Spleen (tissue), 11 donors: Measurements from ENCODE around the gene POU2F3. TPM values are rescaled to one million over a fixed set of nuclear protein-coding genes. Genes with fewer than 3 reads are reported as not detected.

Experiments
- DNase-seq: peaks from one replicate; pipeline ENCODE4 v3.0.0-alpha.2; 2020
- H3K27ac ChIP-seq, 8 donors: fragments of 200-600 bp; sonication (generic) in 7 of 8; 1 replicate in 4 of 8; 2 replicates in 4 of 8; pipeline versions ENCODE4 v1.5.0 to v1.8.0; 2016 to 2021; ENCODE audit warnings: inconsistent platforms in 4 of 8, mild to moderate bottlenecking in 4 of 8, moderate library complexity in 1 of 8
- H3K27me3 ChIP-seq, 7 donors: fragments of 200-600 bp; sonication (generic) in 6 of 7; replicated peaks in 1 of 7; 1 replicate in 4 of 7; 2 replicates in 3 of 7; pipeline versions ENCODE4 v1.5.0 to v1.8.0; 2016 to 2021; ENCODE audit warnings: inconsistent platforms in 3 of 7, mild to moderate bottlenecking in 1 of 7
- H3K36me3 ChIP-seq, 6 donors: fragments of 200-600 bp; sonication (generic) in 5 of 6; 1 replicate in 4 of 6; 2 replicates in 2 of 6; pipeline versions ENCODE4 v1.5.0 to v1.8.0; 2016 to 2021; ENCODE audit warnings: inconsistent platforms in 2 of 6
- H3K4me1 ChIP-seq, 6 donors: fragments of 200-600 bp; sonication (generic) in 5 of 6; 1 replicate in 3 of 6; 2 replicates in 3 of 6; pipeline versions ENCODE4 v1.5.0 to v1.8.0; 2016 to 2021; ENCODE audit warnings: inconsistent platforms in 3 of 6
- H3K4me3 ChIP-seq, 8 donors: fragments of 200-600 bp; sonication (generic) in 7 of 8; 1 replicate in 4 of 8; 2 replicates in 4 of 8; pipeline versions ENCODE4 v1.5.0 to v1.8.0; 2016 to 2021; ENCODE audit warnings: inconsistent platforms in 4 of 8, mild to moderate bottlenecking in 4 of 8, moderate library complexity in 2 of 8
- H3K9me3 ChIP-seq, 8 donors: fragments of 200-600 bp; sonication (generic) in 7 of 8; 1 replicate in 4 of 8; 2 replicates in 4 of 8; pipeline versions ENCODE4 v1.5.0 to v1.8.0; 2016 to 2021; ENCODE audit warnings: inconsistent platforms in 4 of 8
- CTCF ChIP-seq, 11 experiments: fragments of 200-600 bp in 7 of 11; fragments of 450-650 bp in 4 of 11; sonication (generic) in 4 of 11; IDR thresholded peaks in 8 of 11; conservative IDR thresholded peaks in 3 of 11; 1 replicate in 7 of 11; 2 replicates in 4 of 11; pipeline versions ENCODE4 v1.4.0 to v1.8.0; 2016 to 2021; ENCODE audit warnings: antibody characterized with exemption in 11 of 11, inconsistent platforms in 4 of 11, mild to moderate bottlenecking in 1 of 11
- POLR2A ChIP-seq, 3 donors: fragments of 450-650 bp; IDR thresholded peaks; one replicate each; pipeline ENCODE4 v1.5.1; 2017; ENCODE audit warnings: antibody characterized with exemption in 3 of 3, mild to moderate bottlenecking in 1 of 3
- POLR2AphosphoS5 ChIP-seq, 3 donors: sonication (generic); formaldehyde crosslinking; IDR thresholded peaks; one replicate each; pipeline ENCODE4 v1.5.1; 2017; ENCODE audit warnings: antibody characterized with exemption in 3 of 3
- WGBS, 5 donors: extraction: QIAGEN DNeasy Blood & Tissue Kit in 3 of 5; methylation state at CpG; one replicate each; pipeline versions ENCODE4 v1.1.5 to v1.1.7; 2013 to 2018; 5-methylcytosine and 5-hydroxymethylcytosine counted together
- intact Hi-C: fragments of 100-400 bp; cut with DNase I; formaldehyde crosslinking; loops from one replicate; pipeline ENCODE4 v1.15.0; 2023; ENCODE audit warnings: low total_unique reads
- polyA plus RNA-seq, 3 donors: library from polyadenylated mRNA; stranded (reverse); fragments of 200-250 nt; gene quantifications; one replicate each; pipeline ENCODE4 v1.2.1, GENCODE V29; 2013
- total RNA-seq, 7 donors: library from RNA; depleted of rRNA in 3 of 7; stranded (reverse); fragments of >200 nt in 3 of 7; fragmentation: NEBNext Ultra II Directional in 4 of 7; extraction: Animal tissue kit (Norgen Biotek cat#: 25700) in 4 of 7; gene quantifications; one replicate each; pipeline versions ENCODE4 v1.1.0 to v1.2.1, GENCODE V29; 2016 to 2021
- donor health status: healthy with polysubstance abuse.
- donor health status: DM: no; HTN: no; CAD: no; lungs with moderate emphysema.
- donor health status: DM: no; HTN: no; CAD: no.
- donor health status: Bipolar disorder and iron deficiency.
- donor health status: healthy.
- donor health status: DM: no; HTN: no; CAD: no.
- donor health status: DM: yes; HTN: yes; CAD: no.

POU2F3 gene
- total and polyA plus RNA-seq, 10 donors: 0.04 to 0.27 (median 0.19) TPM; not detected in 4

GRCh38 chr11:120227228-120227852 is 12.6 kb upstream of the POU2F3 start:
- peaks cover 0 to 7% (median 0%) of the 10 kb centered on the region in 7 donors for H3K27me3 ChIP-seq
- 73 to 85% (median 79%) methylated on average over 5 of the region's 5 CpGs for WGBS, 5 donors
- H3K4me1 ChIP-seq: peaks cover 14 to 58% (median 43%) of the 10 kb centered on the region in 6 donors
- H3K4me3 ChIP-seq: no peak overlapping the region
- H3K27ac ChIP-seq: peak overlapping the region in 5 of 8 donors; percentile 44 to 79 (median 73)
- H3K36me3 ChIP-seq: peaks cover 0 to 36% (median 0%) of the 10 kb centered on the region in 6 donors
- TF ChIP-seq POLR2AphosphoS5 (IDR thresholded peaks at IDR 0.05) (no peak), POLR2A (IDR thresholded peaks at IDR 0.05) (no peak), CTCF (IDR thresholded peaks at IDR 0.05 in 8 of 11, conservative IDR thresholded peaks at IDR 0.05 in 3 of 11) (no peak)
- no peak for DNase-seq
- intact Hi-C loops: no loop called here
- no peaks in the 10 kb centered on the region for H3K9me3 ChIP-seq

- WGBS, 5 donors: 82 to 96% (median 84%) methylated on average over 7 to 16 of the region's 16 CpGs
- Histone ChIP-seq H3K4me3 (no peak overlapping the region), H3K27ac (peak overlapping the region in 1 of 8 donors; percentile 9), H3K9me3 (no peaks in the 10 kb centered on the region), H3K36me3 (peaks cover 0 to 36% (median 0%) of the 10 kb centered on the region in 6 donors), H3K27me3 (peaks cover 0 to 22% (median 0%) of the 10 kb centered on the region in 7 donors), H3K4me1 (peaks cover 14 to 43% (median 30%) of the 10 kb centered on the region in 6 donors)
- intact Hi-C loops: loop anchor here (2.0 kb wide), 1 partner anchor 56 kb away; no protein-coding TSS in a partner anchor
- peak in 1 of 3 donors; percentile 24 for TF ChIP-seq POLR2AphosphoS5 (IDR thresholded peaks at IDR 0.05)
- TF ChIP-seq POLR2A (IDR thresholded peaks at IDR 0.05): no peak
- TF ChIP-seq CTCF (IDR thresholded peaks at IDR 0.05 in 8 of 11, conservative IDR thresholded peaks at IDR 0.05 in 3 of 11): peak in 3 of 11 experiments; percentile 10 to 22 (median 15)
- DNase-seq: no peak
Observed at GRCh38 chr11:120228794-120229384, 11.1 kb upstream of the POU2F3 start.

- WGBS, 5 donors: 63 to 71% (median 66%) methylated on average over 17 of the region's 17 CpGs
- H3K9me3 ChIP-seq: no peaks in the 10 kb centered on the region
- H3K4me3 ChIP-seq: no peak overlapping the region
- peaks cover 0 to 36% (median 0%) of the 10 kb centered on the region in 6 donors for H3K36me3 ChIP-seq
- peak overlapping the region in 1 of 8 donors; percentile 9 for H3K27ac ChIP-seq
- no peak for TF ChIP-seq POLR2AphosphoS5 (IDR thresholded peaks at IDR 0.05)
- peak; percentile 26 to 69 (median 52) for TF ChIP-seq CTCF (IDR thresholded peaks at IDR 0.05 in 8 of 11, conservative IDR thresholded peaks at IDR 0.05 in 3 of 11)
- H3K4me1 ChIP-seq: peaks cover 10 to 41% (median 27%) of the 10 kb centered on the region in 6 donors
- intact Hi-C loops: loop anchor here (2.0 to 5.0 kb wide), 2 partner anchors 57 to 73 kb away; no protein-coding TSS in a partner anchor
- DNase-seq: no peak
- H3K27me3 ChIP-seq: peaks cover 0 to 30% (median 0%) of the 10 kb centered on the region in 7 donors
Observed at GRCh38 chr11:120229451-120230424, 10.2 kb upstream of the POU2F3 start.
